HG03460 (cell line): ENCODE measurements around the gene CYB561D1.
A peak's percentile ranks its signal among the peaks of the same experiment; 100 is the strongest.

ENCODE experiments used
- ATAC-seq: cut with Tn5 transposase; IDR thresholded peaks from one replicate; pipeline ENCODE4 v1.9.1; 2021; ENCODE audit not compliant: unreplicated experiment

The CYB561D1 gene

GRCh38 chr1:109479901-109480300, 14.0 kb upstream of the CYB561D1 start:
- ATAC-seq, result no peak

DNA sequence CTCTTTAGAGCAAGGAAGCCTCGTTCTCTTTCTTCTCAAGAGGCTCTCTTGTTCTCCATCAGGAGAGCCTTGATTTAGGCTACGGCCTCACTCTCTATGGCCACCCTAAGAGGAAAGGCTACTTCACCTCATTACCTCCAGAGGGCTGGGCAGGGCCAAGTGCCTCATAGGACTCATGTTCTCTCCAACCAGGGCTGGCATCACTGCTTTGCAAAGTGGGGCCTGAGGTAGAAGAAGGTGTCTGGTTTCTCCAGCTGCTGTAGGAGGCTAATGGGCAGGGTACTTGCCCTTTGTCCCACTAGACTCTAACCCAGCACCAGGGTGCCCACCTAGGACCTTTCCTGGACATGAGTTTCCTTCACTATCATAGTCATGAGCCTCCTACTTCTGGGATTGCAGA, 12.2 kb upstream of the CYB561D1 start:
- ATAC-seq, result no peak

DNA sequence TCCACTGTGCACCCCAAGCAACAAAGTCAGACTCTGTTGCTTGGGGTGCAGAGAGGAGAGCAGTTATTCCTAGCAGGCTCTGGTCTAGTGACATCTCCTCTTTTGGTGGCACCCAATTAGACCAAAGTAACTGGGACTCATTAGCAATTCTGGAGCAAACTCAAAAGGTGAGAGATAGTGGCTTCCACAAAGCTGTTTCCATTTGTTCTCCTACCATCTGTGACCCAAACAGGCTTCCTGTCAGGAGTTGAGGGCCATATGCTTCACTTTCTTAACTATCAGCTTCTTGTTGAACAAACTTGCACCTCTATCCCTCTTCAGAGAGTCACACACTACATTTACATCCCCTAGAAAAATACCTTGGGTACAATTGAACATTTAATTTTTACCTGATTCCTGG, 11.7 kb upstream of the CYB561D1 start:
- ATAC-seq, result no peak

- peak; percentile 24 for ATAC-seq
Measured at GRCh38 chr1:109482791-109483671, 10.9 kb upstream of the CYB561D1 start.

- ATAC-seq, result peak; percentile 70
Measured at GRCh38 chr1:109483672-109484518, 10.0 kb upstream of the CYB561D1 start, which contains the start of gene ATXN7L2. TSS of gene ATXN7L2 (plus strand) at chr1:109483905. CDS start at chr1:109483954, 49 bp downstream.

DNA sequence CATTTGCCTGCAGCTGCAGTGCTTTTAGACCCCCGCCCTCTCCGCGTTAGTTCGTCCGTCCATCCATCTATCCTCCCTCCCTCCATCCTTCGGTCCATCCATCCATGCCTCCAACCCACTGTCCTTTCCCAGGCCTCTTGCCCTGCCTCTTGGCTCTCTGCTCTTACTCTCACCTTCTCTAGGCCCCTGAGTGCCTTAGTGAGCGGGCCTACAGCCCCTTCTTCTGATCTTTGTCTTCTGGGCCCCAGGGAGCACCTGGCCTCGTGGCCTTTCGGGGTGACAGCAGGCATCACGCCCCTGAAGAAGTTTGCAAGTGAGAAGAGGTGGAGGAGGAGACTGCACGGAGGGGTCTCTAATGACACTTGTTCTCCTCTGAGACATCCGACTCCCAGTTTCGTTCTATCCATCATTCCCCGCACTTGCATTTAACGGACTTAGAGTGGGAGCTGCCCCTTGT, 9.3 kb upstream of the CYB561D1 start:
- no peak for ATAC-seq

DNA sequence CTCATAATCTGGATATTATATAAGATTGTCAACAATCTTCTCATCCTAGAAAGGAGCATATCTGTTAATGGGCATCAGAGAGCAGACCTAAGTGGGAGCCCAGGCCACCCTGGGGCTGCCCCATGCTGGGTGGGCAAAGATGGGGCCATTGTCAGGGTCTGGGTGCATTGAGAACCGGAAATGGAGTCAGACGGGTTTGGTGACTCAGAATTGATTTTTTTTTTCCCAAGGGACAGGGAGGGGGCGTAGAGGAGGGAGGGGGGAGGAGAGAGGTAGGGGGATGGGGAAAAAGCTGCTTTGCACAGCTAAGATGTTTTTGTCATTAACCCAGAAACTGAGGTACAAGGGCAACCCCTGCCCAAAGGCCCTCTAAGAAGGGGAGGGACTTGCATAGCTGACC, 8.9 kb upstream of the CYB561D1 start:
- ATAC-seq, result no peak

DNA sequence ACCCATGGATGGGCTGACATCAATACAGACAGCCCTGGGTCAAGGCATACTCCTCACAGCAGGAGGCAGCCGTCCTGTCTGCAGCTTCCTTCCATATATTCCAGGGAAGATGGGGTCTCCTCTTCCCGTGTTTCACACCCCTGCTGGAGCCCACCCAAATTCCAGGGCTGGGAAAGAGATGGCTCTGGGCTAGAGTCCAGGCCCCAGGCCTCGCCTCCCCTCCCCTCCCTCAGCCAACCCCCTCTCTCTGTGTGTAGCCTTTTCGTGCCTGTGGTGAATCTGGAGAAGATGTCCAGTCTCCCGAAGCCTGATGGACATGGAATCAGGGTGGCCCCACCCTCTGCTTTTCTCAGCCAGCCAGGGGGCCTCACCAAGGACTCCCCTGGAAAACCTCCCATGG, 6.6 kb upstream of the CYB561D1 start:
- no peak for ATAC-seq

DNA sequence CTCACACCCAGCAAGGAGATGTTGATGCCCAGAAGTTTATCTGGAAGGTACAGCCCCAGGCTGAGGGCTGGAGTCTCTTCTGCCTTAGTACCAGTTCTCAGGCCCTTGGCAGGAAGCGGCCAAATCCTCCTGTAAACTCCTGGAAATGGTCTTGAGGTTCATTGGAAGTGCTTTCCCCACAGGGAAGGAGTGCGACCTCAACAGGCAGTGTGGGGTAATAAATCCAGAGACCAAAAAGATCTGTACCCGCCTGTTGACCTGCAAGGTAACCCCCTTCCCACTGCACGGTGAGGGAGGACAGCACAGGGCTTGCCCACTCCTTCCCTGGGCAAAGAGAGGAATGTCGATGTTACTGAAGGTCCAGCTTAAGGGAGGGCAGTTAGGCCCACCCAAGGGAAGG, 5.7 kb upstream of the CYB561D1 start:
- ATAC-seq, result no peak

DNA sequence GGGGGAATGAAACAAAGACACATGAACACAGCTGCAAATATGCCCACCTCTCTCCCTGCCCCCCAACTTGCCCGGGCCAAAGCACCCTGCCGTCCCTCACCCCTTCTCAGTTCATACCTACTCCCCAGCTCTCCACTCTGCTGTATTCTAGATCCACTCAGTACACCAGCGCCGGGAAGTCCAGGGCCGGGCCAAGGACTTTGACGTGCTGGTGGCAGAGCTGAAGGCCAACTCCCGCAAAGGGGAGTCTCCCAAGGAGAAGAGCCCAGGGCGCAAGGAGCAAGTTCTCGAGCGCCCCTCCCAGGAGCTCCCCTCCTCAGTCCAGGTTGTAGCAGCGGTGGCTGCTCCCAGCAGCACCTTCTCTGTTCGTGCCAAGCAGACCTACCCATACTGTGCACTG, 5.2 kb upstream of the CYB561D1 start:
- ATAC-seq, result no peak

- no peak for ATAC-seq
Measured at GRCh38 chr1:109490029-109490933, 3.6 kb upstream of the CYB561D1 start.

- no peak for ATAC-seq
Measured at GRCh38 chr1:109490934-109491302, 3.0 kb upstream of the CYB561D1 start.

DNA sequence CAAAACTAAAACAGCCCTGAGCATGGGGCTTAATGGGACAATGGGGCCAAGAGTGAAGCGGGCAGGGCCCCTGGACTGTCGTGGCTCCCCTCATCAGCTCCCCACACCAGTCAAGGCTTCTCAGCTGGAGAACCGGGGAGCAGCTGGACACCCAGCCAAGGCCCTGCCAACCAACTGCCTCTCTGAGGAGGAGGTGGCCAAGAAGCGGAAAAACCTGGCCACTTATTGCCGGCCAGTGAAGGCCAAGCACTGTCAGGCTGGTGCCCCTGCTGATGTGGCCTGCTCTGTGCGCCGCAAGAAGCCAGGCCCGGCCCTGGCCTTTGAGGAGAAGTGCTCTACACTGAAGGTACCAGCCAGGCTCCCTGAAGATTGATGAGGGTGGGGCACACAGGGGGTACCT, 2.5 kb upstream of the CYB561D1 start:
- ATAC-seq, result no peak

DNA sequence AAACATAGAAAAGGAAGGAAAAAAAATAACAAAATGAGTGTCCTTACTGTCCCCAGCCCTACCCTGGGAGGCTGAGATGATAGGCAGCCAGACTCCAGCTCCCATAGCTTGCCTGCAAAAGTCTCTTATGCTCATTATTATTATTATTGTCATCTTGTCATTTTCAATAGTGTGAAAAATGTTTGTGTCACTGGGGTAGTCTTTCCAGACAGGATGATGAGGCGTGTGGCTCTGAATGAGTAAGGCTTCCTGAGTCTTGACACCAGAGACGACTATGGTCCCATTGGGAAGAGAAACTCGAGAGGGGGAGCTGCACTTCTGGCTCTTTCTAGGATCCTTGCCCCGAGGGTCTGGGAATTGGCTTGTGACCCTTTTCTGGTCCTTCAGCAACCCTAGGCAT, 1.1 kb upstream of the CYB561D1 start:
- no peak for ATAC-seq

DNA sequence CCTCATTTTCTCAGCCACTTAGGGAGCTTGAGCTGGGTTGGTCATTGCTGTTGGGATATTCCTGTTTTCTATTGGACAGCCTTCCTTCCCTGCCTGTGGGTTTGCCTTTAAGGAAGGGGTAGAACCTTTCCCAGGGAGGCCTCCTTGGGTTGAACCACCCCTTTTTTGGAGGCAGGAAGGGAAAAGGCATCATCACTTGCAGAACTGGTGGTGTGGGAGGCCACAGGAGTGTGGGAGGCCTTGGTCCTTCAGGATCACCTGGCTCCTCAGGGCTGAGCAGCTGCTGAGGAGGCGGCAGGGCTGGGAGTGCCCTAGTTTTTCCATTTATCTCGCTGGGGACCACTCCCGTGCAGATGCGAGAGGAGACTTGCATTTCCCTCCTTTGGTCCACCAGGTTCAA, 667 bp upstream of the CYB561D1 start:
- ATAC-seq, result no peak

DNA sequence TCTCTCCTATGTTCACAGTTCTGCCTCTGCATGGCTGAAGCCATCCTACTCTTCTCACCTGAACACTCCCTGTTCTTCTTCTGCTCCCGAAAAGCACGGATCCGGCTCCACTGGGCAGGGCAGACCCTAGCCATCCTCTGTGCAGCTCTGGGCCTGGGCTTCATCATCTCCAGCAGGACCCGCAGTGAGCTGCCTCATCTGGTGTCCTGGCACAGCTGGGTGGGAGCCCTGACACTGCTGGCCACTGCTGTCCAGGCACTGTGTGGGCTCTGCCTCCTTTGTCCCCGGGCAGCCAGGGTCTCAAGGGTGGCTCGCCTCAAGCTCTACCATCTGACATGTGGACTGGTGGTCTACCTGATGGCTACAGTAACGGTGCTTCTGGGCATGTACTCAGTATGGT, 1.8 kb downstream of the CYB561D1 start:
- ATAC-seq, result no peak

GRCh38 chr1:109497449-109498160, 3.7 kb downstream of the CYB561D1 start:
- ATAC-seq, result no peak

- no peak for ATAC-seq
Measured at GRCh38 chr1:109498161-109498801, 4.4 kb downstream of the CYB561D1 start.

GRCh38 chr1:109499081-109499480, 5.2 kb downstream of the CYB561D1 start:
- ATAC-seq, result no peak
